Left ventricle myocardium superior (tissue), 1 donor: Measurements from ENCODE around the gene ARNT2. TPM values are rescaled to one million over a fixed set of nuclear protein-coding genes. Genes with fewer than 3 reads are reported as not detected.
"Not testable (repeated sequence)": the region's sequence is repeated elsewhere in the genome, so short reads cannot be mapped to it uniquely, and the experiment has no call there.

Experiments
- ATAC-seq: fragments of 200-7000 bp; cut with Tn5 transposase; one replicate; pipeline ENCODE4 v1.9.1; 2020; ENCODE audit warnings: mild to moderate bottlenecking, moderate library complexity
- DNase-seq: peaks from one replicate; pipeline ENCODE4 v3.0.0-alpha.2; 2020
- intact Hi-C: fragments of 100-400 bp; cut with micrococcal nuclease; formaldehyde crosslinking; loops from one replicate; pipeline ENCODE4 v1.11.0; 2022
- long read RNA-seq: library from polyadenylated mRNA; unstranded; transcript quantifications from one replicate; pipeline ENCODE4 v2.0.0, GENCODE V29; 2021
- total RNA-seq: library from RNA; stranded (reverse); fragmentation: NEBNext Ultra II Directional; extraction: Animal tissue kit (Norgen Biotek cat#: 25700); gene quantifications from one replicate; pipeline ENCODE4 v1.2.1, GENCODE V29; 2021
- donor health status: DM: no; HTN: yes; CAD: no; lungs with severe emphysema.

The ARNT2 gene
- total RNA-seq: 4.1 TPM
- long read RNA-seq, partial matches to known transcripts: 0 of 2 reads
- long read RNA-seq, other reads (novel, unspliced or antisense): 2 of 2 reads

GRCh38 chr15:80404057-80404760, at the start of gene ARNT2:
Gene ARNT2, plus strand, starts transcription at chr15:80404382. Its CDS starts 134 bp downstream, at chr15:80404516.
- DNase-seq (peak; percentile 61), ATAC-seq (peak; percentile 85)
- intact Hi-C loops: no loop called here

- DNase-seq: no peak
- intact Hi-C loops: no loop called here
Measured at GRCh38 chr15:80367094-80367493, 37.1 kb upstream of the ARNT2 start.

GRCh38 chr15:80367661-80368060, 36.5 kb upstream of the ARNT2 start:
- intact Hi-C loops: no loop called here
- ATAC-seq (no peak), DNase-seq (no peak)

More at GRCh38 chr15:80367094-80367493, 37.1 kb upstream of the ARNT2 start:
- ATAC-seq: no peak

GRCh38 chr15:80371924-80372323, 32.3 kb upstream of the ARNT2 start:
- intact Hi-C loops: no loop called here
- no peak for DNase-seq
- ATAC-seq: no peak

- ATAC-seq (no peak), DNase-seq (no peak)
- intact Hi-C loops: no loop called here
Measured at GRCh38 chr15:80374441-80374840, 29.7 kb upstream of the ARNT2 start.

GRCh38 chr15:80375968-80376891, 28.0 kb upstream of the ARNT2 start:
- DNase-seq (peak; percentile 30), ATAC-seq (peak; percentile 45)
- intact Hi-C loops: no loop called here

- intact Hi-C loops: no loop called here
- ATAC-seq (no peak), DNase-seq (no peak)
Measured at GRCh38 chr15:80379693-80380092, 24.5 kb upstream of the ARNT2 start.

GRCh38 chr15:80380154-80380553, 24.0 kb upstream of the ARNT2 start:
- intact Hi-C loops: no loop called here
- ATAC-seq (no peak), DNase-seq (no peak)

- intact Hi-C loops: no loop called here
- no peak for ATAC-seq
- no peak for DNase-seq
Measured at GRCh38 chr15:80382285-80382684, 21.9 kb upstream of the ARNT2 start.

- no peak for DNase-seq
Measured at GRCh38 chr15:80384432-80384831, 19.8 kb upstream of the ARNT2 start.

GRCh38 chr15:80386151-80386550, 18.0 kb upstream of the ARNT2 start:
- ATAC-seq: no peak
- intact Hi-C loops: no loop called here

More at GRCh38 chr15:80384432-80384831, 19.8 kb upstream of the ARNT2 start:
- ATAC-seq: no peak
- intact Hi-C loops: no loop called here

GRCh38 chr15:80388326-80388725, 15.9 kb upstream of the ARNT2 start:
- ATAC-seq: no peak
- intact Hi-C loops: no loop called here
- DNase-seq: no peak

More at GRCh38 chr15:80386151-80386550, 18.0 kb upstream of the ARNT2 start:
- no peak for DNase-seq

GRCh38 chr15:80389370-80389769, 14.8 kb upstream of the ARNT2 start:
- ATAC-seq: no peak
- intact Hi-C loops: no loop called here
- DNase-seq: no peak

- intact Hi-C loops, ATAC-seq, DNase-seq: not testable (repeated sequence)
Measured at GRCh38 chr15:80390942-80391341, 13.2 kb upstream of the ARNT2 start.

- no peak for DNase-seq
- intact Hi-C loops: no loop called here
- no peak for ATAC-seq
Measured at GRCh38 chr15:80395616-80396015, 8.6 kb upstream of the ARNT2 start.

GRCh38 chr15:80396096-80396495, 8.1 kb upstream of the ARNT2 start:
- no peak for ATAC-seq
- intact Hi-C loops: no loop called here
- no peak for DNase-seq

GRCh38 chr15:80399508-80399907, 4.7 kb upstream of the ARNT2 start:
- DNase-seq: no peak

GRCh38 chr15:80401456-80401855, 2.7 kb upstream of the ARNT2 start:
- intact Hi-C loops: no loop called here
- ATAC-seq: no peak
- DNase-seq: no peak

More at GRCh38 chr15:80399508-80399907, 4.7 kb upstream of the ARNT2 start:
- intact Hi-C loops: no loop called here
- no peak for ATAC-seq

GRCh38 chr15:80402339-80402738, 1.8 kb upstream of the ARNT2 start:
- intact Hi-C loops: no loop called here
- ATAC-seq (no peak), DNase-seq (no peak)

- intact Hi-C loops: no loop called here
- DNase-seq (peak; percentile 51), ATAC-seq (peak; percentile 63)
Measured at GRCh38 chr15:80403712-80404056, 498 bp upstream of the ARNT2 start.
